HL-60 (cell line): ENCODE results near the gene RETREG2.

Experiments
- CTCF ChIP-seq: IDR thresholded peaks from one replicate; pipeline ENCODE4 v1.5.1; 2011; ENCODE audit warnings: low read length, control low read depth, inconsistent platforms; ENCODE audit not compliant: insufficient read depth
- SPI1 ChIP-seq: IDR thresholded peaks from 2 replicates; pipeline ENCODE4 v1.6.1; 2012; ENCODE audit warnings: low read depth, mild to moderate bottlenecking, borderline replicate concordance
- TF ChIP-seq, protein P1 (sequence below): IDR thresholded peaks from 2 replicates; pipeline ENCODE4 v1.6.1; 2012; ENCODE audit warnings: low read depth; ENCODE audit not compliant: insufficient replicate concordance

DNA sequence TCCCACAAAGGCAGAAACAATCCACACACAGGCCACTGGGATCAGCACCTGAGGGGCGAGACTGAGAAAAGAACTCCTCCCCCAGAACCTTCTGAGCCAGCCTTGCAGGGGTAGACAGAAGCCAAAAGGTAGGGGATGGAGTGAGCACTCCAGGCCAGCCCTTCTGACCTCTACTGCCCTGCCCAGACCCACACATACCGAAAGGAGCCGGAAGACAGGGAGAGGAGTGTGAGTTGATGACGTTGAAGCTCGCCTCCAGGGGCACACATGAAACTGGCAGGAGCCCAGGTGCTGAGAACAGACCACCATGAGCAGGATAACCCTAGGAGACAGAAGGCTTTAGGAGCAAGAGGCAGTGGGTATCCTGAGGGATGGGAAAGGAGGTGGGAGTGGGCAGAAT, 10.1 kb upstream of the RETREG2 start:
- no peak for TF ChIP-seq CTCF
- TF ChIP-seq SPI1: no peak
- TF ChIP-seq, protein P1, sequence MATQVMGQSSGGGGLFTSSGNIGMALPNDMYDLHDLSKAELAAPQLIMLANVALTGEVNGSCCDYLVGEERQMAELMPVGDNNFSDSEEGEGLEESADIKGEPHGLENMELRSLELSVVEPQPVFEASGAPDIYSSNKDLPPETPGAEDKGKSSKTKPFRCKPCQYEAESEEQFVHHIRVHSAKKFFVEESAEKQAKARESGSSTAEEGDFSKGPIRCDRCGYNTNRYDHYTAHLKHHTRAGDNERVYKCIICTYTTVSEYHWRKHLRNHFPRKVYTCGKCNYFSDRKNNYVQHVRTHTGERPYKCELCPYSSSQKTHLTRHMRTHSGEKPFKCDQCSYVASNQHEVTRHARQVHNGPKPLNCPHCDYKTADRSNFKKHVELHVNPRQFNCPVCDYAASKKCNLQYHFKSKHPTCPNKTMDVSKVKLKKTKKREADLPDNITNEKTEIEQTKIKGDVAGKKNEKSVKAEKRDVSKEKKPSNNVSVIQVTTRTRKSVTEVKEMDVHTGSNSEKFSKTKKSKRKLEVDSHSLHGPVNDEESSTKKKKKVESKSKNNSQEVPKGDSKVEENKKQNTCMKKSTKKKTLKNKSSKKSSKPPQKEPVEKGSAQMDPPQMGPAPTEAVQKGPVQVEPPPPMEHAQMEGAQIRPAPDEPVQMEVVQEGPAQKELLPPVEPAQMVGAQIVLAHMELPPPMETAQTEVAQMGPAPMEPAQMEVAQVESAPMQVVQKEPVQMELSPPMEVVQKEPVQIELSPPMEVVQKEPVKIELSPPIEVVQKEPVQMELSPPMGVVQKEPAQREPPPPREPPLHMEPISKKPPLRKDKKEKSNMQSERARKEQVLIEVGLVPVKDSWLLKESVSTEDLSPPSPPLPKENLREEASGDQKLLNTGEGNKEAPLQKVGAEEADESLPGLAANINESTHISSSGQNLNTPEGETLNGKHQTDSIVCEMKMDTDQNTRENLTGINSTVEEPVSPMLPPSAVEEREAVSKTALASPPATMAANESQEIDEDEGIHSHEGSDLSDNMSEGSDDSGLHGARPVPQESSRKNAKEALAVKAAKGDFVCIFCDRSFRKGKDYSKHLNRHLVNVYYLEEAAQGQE: no peak
